GM18499 (cell line): ENCODE data around the gene PSME3.
"Not testable (repeated sequence)": the region's sequence is repeated elsewhere in the genome, so short reads cannot be mapped to it uniquely, and the experiment has no call there.

Experiments used
- ATAC-seq: cut with Tn5 transposase; IDR thresholded peaks from one replicate; pipeline ENCODE4 v1.9.1; 2021; ENCODE audit warnings: moderate number of reproducible peaks; ENCODE audit not compliant: insufficient read depth, unreplicated experiment

Gene PSME3

DNA sequence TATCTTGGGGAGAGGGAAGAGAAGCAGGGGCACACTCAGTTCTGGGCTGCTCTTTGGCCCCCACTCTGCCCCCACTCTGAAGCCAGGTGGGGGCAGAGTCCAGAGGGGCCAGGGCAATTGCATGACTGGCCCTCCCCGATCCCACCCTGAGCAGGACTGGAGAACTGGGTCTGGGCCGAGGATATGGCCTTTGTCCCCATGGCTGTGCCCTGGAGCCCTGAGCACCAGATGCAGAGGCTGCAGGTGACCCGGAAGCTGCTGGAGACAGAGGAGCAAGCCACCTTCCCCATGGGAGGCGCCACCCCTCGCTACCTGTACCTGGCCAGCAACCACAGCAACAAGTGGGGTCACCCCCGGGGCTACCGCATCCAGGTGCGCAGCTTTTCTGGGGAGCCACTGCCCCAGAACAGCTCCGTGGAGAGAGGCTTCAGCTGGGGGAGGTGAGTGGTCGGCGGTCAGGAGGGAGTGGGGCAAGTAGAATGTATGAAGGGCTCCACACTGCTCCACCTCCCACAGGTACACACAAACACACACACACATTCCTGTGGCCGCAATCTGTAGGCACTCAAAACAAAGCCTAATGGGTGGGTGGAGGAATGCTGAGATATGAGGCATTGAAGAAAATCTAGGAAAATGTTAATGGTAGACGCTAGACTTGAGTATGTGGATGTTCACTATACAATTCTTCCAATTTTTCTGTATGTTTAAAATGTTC is 39.2 kb downstream of the PSME3 start:
- no peak for ATAC-seq

GRCh38 chr17:42873315-42873714 is 40.1 kb downstream of the PSME3 start:
- ATAC-seq = no peak

- not testable (repeated sequence) for ATAC-seq
Observed at GRCh38 chr17:42873932-42874695, 40.9 kb downstream of the PSME3 start.

- ATAC-seq = no peak
Observed at GRCh38 chr17:42877037-42877436, 43.8 kb downstream of the PSME3 start.

GRCh38 chr17:42878123-42878880 is 45.1 kb downstream of the PSME3 start:
- ATAC-seq = no peak

DNA sequence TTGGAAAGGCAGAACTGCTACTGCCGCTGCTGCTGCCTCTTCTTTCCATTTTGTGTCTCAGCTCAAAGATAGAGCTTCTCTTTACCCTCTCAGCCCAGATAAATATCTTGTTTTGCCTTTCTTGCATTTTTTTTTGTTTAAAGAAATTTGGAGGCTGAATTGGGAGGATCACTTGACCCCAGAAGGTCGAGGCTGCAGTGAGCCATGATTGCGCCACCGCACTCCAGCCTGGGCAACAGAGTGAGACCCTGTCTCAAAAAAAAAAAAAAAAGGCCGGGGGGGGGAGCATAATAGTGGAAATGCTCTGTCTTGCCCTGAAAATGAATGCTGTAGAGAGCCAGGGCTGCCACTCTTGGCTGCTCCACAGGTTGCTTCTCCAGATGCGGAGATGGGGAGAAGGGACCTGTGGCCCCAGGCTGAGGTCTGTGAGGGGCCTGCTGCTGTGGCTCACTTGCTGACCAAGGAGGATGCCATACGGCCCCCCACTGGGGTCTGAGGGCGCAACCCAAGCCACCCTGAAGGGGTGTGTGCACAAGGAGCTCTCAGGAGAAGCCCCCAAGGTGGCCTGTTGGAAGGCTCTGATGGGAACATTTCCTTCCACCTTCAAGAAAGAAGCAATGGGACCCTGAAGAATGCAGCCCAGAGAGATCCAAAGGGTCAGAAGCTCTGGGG is 45.9 kb downstream of the PSME3 start:
- no peak for ATAC-seq

DNA sequence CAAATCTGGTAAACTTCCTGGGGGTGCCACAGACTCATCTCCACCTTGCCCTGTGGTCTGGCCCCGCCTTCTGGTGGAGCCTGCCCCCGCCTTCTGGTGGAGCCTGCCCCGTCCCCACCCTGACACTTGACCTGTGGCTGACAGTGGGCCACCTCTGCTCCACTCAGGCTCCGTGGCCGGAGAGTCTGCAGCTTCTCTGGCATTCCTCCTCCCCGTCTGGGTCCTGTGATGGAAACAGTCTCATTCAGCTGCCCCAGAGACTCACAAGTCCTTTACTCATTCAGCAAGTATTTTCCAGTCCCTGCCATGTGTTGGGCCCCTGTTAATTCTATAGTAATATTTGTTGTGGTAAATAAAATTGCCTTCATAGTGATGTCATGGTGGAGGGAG is 46.4 kb downstream of the PSME3 start:
- no peak for ATAC-seq

GRCh38 chr17:42880776-42881310 is 47.6 kb downstream of the PSME3 start:
- no peak for ATAC-seq

GRCh38 chr17:42881706-42882105 is 48.5 kb downstream of the PSME3 start:
- ATAC-seq = not testable (repeated sequence)

- ATAC-seq = no peak
Observed at GRCh38 chr17:42882166-42882565, 49.0 kb downstream of the PSME3 start.

- no peak for ATAC-seq
Observed at GRCh38 chr17:42883802-42884558, 50.8 kb downstream of the PSME3 start.

DNA sequence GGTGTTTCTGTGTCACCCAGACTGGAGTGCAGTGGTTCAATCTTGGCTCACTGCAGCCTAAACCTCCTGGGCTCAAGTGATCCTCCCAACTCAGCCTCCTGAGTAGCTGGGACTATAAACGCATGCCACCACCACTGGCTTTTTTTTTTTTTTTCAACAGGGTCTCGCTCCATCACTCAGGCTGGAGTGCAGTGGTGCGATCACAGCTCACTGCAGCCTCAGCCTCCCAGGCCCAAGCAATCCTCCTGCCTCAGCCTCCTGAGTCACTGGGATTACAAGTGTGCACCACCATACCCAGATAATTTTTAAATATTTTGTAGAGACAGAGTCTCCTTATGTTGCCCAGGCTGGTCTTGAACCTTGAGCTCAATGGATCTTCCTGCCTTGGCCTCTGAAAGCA is 52.6 kb downstream of the PSME3 start:
- ATAC-seq = not testable (repeated sequence)

DNA sequence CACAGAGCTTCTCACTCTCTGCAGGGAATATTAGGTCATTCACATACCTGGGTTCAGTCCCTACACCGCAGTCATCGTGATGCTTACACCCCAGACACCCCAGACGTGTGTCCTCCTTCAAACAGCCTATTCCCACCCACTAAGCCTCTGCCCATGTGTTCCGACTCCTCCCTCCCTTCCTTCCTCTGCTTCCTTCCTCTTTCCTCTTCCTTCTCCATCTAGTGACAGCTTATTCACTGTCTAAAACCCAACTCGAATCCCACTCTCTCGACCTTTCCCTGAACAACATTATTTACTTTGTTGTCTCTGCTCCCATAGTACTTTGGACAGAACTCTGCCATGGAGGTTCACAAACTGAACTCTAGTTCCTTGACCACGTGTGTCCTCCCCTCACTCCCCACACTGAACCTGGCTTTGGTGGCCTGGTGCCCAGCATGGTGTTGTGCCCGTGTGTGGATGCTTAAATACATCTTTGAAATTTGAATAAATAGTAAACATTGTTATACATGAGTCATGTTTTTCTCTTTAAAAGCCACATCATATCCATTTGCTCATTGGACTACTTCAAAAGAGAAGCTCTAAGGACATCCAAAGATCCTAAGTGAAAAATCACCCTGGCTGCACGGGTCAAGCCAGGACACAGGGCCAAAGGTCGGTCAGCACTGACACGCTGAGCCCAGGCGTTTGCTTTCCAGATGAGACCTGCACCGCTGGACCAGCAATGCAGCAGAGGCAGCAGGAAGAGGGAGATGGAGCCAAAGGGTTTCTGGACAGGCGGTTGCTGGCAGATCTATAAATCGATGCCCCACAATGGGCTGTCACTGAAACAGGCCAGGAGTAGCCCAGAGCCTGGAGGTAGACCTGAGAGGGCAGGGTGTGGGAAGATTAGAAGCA is 53.3 kb downstream of the PSME3 start:
- ATAC-seq = no peak

DNA sequence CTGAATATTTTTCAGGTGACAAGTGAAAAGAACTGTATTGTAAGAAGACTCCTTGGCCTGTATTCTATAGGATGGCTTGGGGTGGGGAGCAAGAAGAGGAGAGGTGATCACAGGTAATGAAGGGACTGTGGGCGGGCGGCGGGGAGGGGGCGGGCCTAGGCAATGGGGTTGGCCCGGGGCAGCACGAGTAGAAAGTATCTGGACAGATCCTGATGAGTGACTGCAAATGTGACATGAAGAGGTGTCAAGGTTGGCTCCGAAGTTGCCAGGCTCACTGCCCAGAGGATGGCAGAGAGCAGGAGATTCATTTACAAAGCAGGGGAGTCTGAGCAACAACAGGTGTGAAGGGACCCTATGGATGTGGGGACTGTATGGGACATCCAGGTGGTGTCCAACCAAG is 56.6 kb downstream of the PSME3 start:
- no peak for ATAC-seq

DNA sequence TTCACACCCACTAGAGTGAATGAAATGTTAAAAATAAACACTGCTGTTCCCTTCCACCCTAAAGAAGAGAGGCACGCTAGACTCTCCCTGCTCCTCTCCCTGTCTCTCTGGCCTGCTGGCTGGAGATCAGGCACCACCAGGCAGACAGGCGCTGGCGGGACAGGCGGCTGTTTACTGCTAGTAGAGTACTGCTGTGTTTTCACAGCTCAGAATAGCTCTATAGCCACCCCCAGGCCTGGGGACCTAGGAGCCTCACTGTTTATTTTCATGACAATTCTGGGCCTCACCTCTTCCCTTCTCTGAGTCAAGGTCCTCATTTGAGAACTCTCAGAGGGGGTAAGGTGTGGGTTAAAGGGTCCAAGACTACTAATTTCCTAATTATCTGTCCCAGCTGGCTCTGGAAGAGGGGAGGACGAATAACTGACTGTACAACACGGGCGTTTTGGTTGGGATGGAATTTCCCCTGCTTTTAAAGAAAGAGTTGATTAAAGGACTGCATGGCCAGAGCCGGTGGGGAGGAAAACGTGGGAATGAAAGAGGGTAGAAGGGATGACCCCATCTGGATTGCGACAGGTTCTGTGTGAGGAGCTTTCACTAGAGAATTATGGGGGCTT is 58.4 kb downstream of the PSME3 start:
- ATAC-seq = no peak

DNA sequence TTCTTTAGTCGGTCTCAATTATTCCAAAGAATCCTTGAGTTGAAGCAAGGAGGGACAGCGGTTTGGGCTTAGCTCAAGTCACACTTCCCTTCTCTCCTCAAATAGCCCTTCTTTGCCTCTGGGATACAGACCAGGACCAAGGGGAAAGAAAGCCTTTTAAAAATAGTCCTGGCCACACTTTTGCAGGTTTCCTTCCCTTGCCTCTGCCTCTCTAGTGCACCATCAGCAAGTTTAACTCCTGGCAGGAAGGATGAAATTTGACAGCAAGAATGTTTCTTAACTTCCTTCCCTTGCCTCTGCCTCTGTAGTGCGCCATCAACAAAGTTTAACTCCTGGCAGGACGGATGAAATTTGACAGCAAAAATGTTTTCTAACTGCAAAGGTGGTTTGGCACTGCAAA is 60.2 kb downstream of the PSME3 start:
- ATAC-seq = no peak
